ENCODE measurements around the gene CACNA1S.

Gene CACNA1S

DNA sequence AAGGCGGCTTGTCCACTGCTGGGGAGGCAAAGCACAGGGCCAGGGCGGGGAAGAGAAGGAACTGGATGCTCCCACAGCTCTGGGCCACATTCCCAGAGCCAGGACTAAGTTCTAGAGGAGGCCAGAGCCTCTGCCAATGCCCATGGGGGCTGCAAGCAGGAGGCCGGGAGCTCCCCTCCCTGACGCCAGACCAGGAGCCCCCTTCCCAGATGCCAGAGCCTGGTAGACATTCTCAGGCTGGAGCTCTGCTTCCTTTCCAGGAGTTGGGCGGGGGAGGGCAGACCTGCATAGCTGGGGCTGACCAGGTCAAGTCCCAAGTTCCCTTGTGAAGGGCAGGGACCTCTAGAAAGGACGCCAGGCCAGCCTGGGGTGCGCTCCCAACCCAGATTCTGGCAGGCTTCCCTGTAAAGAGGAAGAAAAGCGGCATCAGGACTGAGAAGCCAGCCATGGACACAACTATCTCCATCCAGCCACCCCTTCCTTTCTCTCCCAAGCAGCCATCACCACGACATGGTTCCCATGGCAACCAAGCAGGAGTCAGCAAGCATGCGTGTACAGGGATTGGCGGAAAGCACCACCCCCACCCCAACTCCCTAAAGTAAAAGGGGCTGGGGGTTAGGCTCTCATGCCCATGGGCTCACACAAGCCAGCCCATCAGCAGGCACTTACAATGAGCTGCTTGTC, 102.1 kb downstream of the CACNA1S start:
- H3K36me3 ChIP-seq (ENCODE audit: control insufficient read depth, insufficient read depth, low read length), result peaks cover 28% of the 10 kb centered on the region
- H3K4me1 ChIP-seq (ENCODE audit: control insufficient read depth, insufficient read depth, low read length, poor library complexity, severe bottlenecking), result peaks cover 41% of the 10 kb centered on the region
- no peak for DNase-seq
- H3K27ac ChIP-seq (ENCODE audit: insufficient read depth, low read length, poor library complexity, severe bottlenecking), result no peak overlapping the region
- H3K4me3 ChIP-seq (ENCODE audit: insufficient read depth, low read depth, low read length, poor library complexity, severe bottlenecking), result no peak overlapping the region
- no peaks in the 10 kb centered on the region for H3K9me3 ChIP-seq (ENCODE audit: control insufficient read depth, low read length)
- H3K27me3 ChIP-seq (replicated peaks; ENCODE audit: control insufficient read depth, insufficient read depth, low read length, poor library complexity, severe bottlenecking), result no peaks in the 10 kb centered on the region

DNA sequence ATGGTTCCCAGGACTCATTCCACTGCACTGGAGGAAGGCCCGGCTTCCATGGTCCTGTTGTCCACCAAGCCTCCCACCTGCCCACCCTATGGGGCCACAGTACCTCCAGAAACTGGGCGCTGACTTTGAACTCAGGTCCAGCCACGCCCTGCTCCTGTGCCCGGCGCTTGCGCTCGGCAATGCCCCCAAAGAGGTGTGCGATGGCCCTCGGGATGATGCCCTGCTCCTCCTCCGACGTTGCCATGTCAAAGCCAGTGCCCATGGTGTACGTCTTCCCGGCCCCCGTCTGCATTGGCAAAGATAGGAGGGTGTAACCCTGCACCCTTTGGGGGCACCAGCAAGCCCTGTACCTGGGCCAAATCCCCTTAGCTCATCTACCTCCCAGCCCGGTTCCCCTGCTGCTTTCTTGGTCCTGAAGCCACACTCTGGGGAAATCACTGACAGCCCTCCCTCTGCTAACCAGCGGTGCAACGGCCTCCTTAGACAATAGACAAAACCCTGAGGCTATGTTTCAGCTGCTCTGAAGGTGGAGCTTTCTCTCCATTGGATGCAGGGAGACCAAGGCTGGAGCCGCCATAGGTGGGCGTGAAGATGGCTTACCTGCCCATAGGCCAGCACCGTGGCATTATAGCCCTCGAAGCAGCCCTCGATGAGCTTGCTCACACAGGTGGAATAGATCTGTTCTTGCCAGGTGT, 103.4 kb downstream of the CACNA1S start:
- Histone ChIP-seq H3K4me3 (ENCODE audit: insufficient read depth, low read depth, low read length, poor library complexity, severe bottlenecking) (no peak overlapping the region), H3K9me3 (ENCODE audit: control insufficient read depth, low read length) (no peaks in the 10 kb centered on the region), H3K36me3 (ENCODE audit: control insufficient read depth, insufficient read depth, low read length) (peaks cover 41% of the 10 kb centered on the region), H3K27me3 (replicated peaks; ENCODE audit: control insufficient read depth, insufficient read depth, low read length, poor library complexity, severe bottlenecking) (no peaks in the 10 kb centered on the region), H3K4me1 (ENCODE audit: control insufficient read depth, insufficient read depth, low read length, poor library complexity, severe bottlenecking) (peaks cover 35% of the 10 kb centered on the region), H3K27ac (ENCODE audit: insufficient read depth, low read length, poor library complexity, severe bottlenecking) (no peak overlapping the region)
- no peak for DNase-seq

GRCh38 chr1:201007481-201007880, 104.7 kb downstream of the CACNA1S start:
- Histone ChIP-seq H3K27me3 (replicated peaks; ENCODE audit: control insufficient read depth, insufficient read depth, low read length, poor library complexity, severe bottlenecking) (no peaks in the 10 kb centered on the region), H3K4me3 (ENCODE audit: insufficient read depth, low read depth, low read length, poor library complexity, severe bottlenecking) (no peak overlapping the region), H3K9me3 (ENCODE audit: control insufficient read depth, low read length) (no peaks in the 10 kb centered on the region), H3K4me1 (ENCODE audit: control insufficient read depth, insufficient read depth, low read length, poor library complexity, severe bottlenecking) (peaks cover 22% of the 10 kb centered on the region), H3K27ac (ENCODE audit: insufficient read depth, low read length, poor library complexity, severe bottlenecking) (no peak overlapping the region), H3K36me3 (ENCODE audit: control insufficient read depth, insufficient read depth, low read length) (peaks cover 54% of the 10 kb centered on the region)
- no peak for DNase-seq

- Histone ChIP-seq H3K4me3 (ENCODE audit: insufficient read depth, low read depth, low read length, poor library complexity, severe bottlenecking) (no peak overlapping the region), H3K36me3 (ENCODE audit: control insufficient read depth, insufficient read depth, low read length) (peaks cover 63% of the 10 kb centered on the region), H3K9me3 (ENCODE audit: control insufficient read depth, low read length) (no peaks in the 10 kb centered on the region), H3K27ac (ENCODE audit: insufficient read depth, low read length, poor library complexity, severe bottlenecking) (no peak overlapping the region), H3K27me3 (replicated peaks; ENCODE audit: control insufficient read depth, insufficient read depth, low read length, poor library complexity, severe bottlenecking) (no peaks in the 10 kb centered on the region), H3K4me1 (ENCODE audit: control insufficient read depth, insufficient read depth, low read length, poor library complexity, severe bottlenecking) (peaks cover 13% of the 10 kb centered on the region)
- DNase-seq, result no peak
Observed at GRCh38 chr1:201006450-201006849, 105.8 kb downstream of the CACNA1S start.

DNA sequence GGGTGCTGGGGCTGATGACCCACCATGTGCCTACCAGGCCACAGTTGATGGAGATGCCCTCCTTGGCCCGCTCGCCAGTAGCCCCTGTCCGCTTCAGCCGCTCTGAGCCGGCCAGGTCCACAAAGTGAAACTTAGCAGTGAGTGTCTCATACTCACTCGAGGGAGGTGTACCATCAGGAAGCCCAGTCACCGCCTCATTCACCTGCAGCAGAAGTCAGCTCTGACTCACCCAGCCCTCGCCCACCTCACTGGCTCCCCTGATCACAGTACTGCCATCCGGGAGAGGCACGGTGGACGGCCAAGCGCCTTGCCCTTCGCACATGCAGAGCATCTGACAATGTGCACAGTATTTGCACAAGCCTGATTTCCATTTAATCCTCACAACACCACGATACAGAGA, 107.5 kb downstream of the CACNA1S start:
- H3K4me1 ChIP-seq (ENCODE audit: control insufficient read depth, insufficient read depth, low read length, poor library complexity, severe bottlenecking), result peaks cover 4% of the 10 kb centered on the region
- H3K4me3 ChIP-seq (ENCODE audit: insufficient read depth, low read depth, low read length, poor library complexity, severe bottlenecking), result no peak overlapping the region
- no peak overlapping the region for H3K27ac ChIP-seq (ENCODE audit: insufficient read depth, low read length, poor library complexity, severe bottlenecking)
- no peaks in the 10 kb centered on the region for H3K27me3 ChIP-seq (replicated peaks; ENCODE audit: control insufficient read depth, insufficient read depth, low read length, poor library complexity, severe bottlenecking)
- no peak for DNase-seq
- H3K9me3 ChIP-seq (ENCODE audit: control insufficient read depth, low read length), result no peaks in the 10 kb centered on the region
- peaks cover 71% of the 10 kb centered on the region for H3K36me3 ChIP-seq (ENCODE audit: control insufficient read depth, insufficient read depth, low read length)

DNA sequence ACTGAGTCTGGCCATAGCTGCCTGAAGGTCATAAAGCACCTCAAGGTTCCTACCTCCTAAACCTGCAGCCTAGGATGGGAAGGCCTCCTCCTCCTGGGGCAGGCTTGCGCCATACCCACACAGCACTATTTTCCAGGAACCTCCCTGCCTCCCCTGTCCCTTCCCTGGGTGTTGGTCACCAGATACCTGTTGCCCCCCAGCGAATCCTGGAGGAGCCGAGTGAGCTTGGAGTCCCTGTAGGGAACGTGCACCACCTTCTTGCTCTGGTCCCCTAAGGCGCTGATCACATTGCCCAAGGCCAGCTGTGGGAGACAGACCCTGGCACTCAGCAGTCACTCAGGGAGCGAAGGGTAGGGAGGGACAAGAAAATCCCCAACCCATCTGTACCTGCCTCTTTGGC, 108.1 kb downstream of the CACNA1S start:
- no peak for DNase-seq
- H3K9me3 ChIP-seq (ENCODE audit: control insufficient read depth, low read length), result no peaks in the 10 kb centered on the region
- H3K4me3 ChIP-seq (ENCODE audit: insufficient read depth, low read depth, low read length, poor library complexity, severe bottlenecking), result no peak overlapping the region
- H3K36me3 ChIP-seq (ENCODE audit: control insufficient read depth, insufficient read depth, low read length), result peaks cover 71% of the 10 kb centered on the region
- no peaks in the 10 kb centered on the region for H3K27me3 ChIP-seq (replicated peaks; ENCODE audit: control insufficient read depth, insufficient read depth, low read length, poor library complexity, severe bottlenecking)
- H3K27ac ChIP-seq (ENCODE audit: insufficient read depth, low read length, poor library complexity, severe bottlenecking), result no peak overlapping the region
- no peaks in the 10 kb centered on the region for H3K4me1 ChIP-seq (ENCODE audit: control insufficient read depth, insufficient read depth, low read length, poor library complexity, severe bottlenecking)

GRCh38 chr1:201002510-201002909, 109.7 kb downstream of the CACNA1S start:
- Histone ChIP-seq H3K4me3 (ENCODE audit: insufficient read depth, low read depth, low read length, poor library complexity, severe bottlenecking) (no peak overlapping the region), H3K27me3 (replicated peaks; ENCODE audit: control insufficient read depth, insufficient read depth, low read length, poor library complexity, severe bottlenecking) (no peaks in the 10 kb centered on the region), H3K27ac (ENCODE audit: insufficient read depth, low read length, poor library complexity, severe bottlenecking) (no peak overlapping the region), H3K9me3 (ENCODE audit: control insufficient read depth, low read length) (no peaks in the 10 kb centered on the region), H3K36me3 (ENCODE audit: control insufficient read depth, insufficient read depth, low read length) (peaks cover 84% of the 10 kb centered on the region), H3K4me1 (ENCODE audit: control insufficient read depth, insufficient read depth, low read length, poor library complexity, severe bottlenecking) (no peaks in the 10 kb centered on the region)
- no peak for DNase-seq

DNA sequence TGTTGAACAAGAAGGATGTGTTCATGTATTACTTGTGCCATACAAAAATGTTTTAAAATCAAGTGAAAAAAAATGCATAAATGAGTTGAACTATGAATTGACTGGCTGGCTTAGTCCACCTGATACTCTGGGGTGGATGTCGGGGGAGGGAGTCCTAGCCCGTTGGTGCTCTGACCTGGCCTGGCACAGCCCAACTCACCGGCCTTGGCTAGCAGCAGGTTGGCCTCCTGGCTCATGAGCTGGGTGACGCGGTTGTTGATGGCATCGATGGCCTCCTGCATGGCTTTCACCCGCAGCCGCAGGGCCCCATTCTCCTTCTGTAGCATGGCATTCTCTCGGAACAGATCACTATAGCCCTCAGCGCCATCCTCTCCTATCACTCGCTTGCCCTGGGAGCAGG, 110.3 kb downstream of the CACNA1S start:
- no peak overlapping the region for H3K4me3 ChIP-seq (ENCODE audit: insufficient read depth, low read depth, low read length, poor library complexity, severe bottlenecking)
- no peak for DNase-seq
- H3K27me3 ChIP-seq (replicated peaks; ENCODE audit: control insufficient read depth, insufficient read depth, low read length, poor library complexity, severe bottlenecking), result no peaks in the 10 kb centered on the region
- H3K4me1 ChIP-seq (ENCODE audit: control insufficient read depth, insufficient read depth, low read length, poor library complexity, severe bottlenecking), result no peaks in the 10 kb centered on the region
- H3K36me3 ChIP-seq (ENCODE audit: control insufficient read depth, insufficient read depth, low read length), result peaks cover 90% of the 10 kb centered on the region
- no peak overlapping the region for H3K27ac ChIP-seq (ENCODE audit: insufficient read depth, low read length, poor library complexity, severe bottlenecking)
- no peaks in the 10 kb centered on the region for H3K9me3 ChIP-seq (ENCODE audit: control insufficient read depth, low read length)

- Histone ChIP-seq H3K27ac (ENCODE audit: insufficient read depth, low read length, poor library complexity, severe bottlenecking) (no peak overlapping the region), H3K36me3 (ENCODE audit: control insufficient read depth, insufficient read depth, low read length) (peaks cover 90% of the 10 kb centered on the region), H3K4me3 (ENCODE audit: insufficient read depth, low read depth, low read length, poor library complexity, severe bottlenecking) (no peak overlapping the region), H3K4me1 (ENCODE audit: control insufficient read depth, insufficient read depth, low read length, poor library complexity, severe bottlenecking) (no peaks in the 10 kb centered on the region), H3K27me3 (replicated peaks; ENCODE audit: control insufficient read depth, insufficient read depth, low read length, poor library complexity, severe bottlenecking) (no peaks in the 10 kb centered on the region), H3K9me3 (ENCODE audit: control insufficient read depth, low read length) (no peaks in the 10 kb centered on the region)
- DNase-seq, result no peak
Observed at GRCh38 chr1:201000391-201000790, 111.8 kb downstream of the CACNA1S start.

GRCh38 chr1:200999667-201000066, 112.6 kb downstream of the CACNA1S start:
- H3K27ac ChIP-seq (ENCODE audit: insufficient read depth, low read length, poor library complexity, severe bottlenecking), result no peak overlapping the region
- no peaks in the 10 kb centered on the region for H3K27me3 ChIP-seq (replicated peaks; ENCODE audit: control insufficient read depth, insufficient read depth, low read length, poor library complexity, severe bottlenecking)
- H3K9me3 ChIP-seq (ENCODE audit: control insufficient read depth, low read length), result no peaks in the 10 kb centered on the region
- peaks cover 90% of the 10 kb centered on the region for H3K36me3 ChIP-seq (ENCODE audit: control insufficient read depth, insufficient read depth, low read length)
- DNase-seq, result no peak
- no peaks in the 10 kb centered on the region for H3K4me1 ChIP-seq (ENCODE audit: control insufficient read depth, insufficient read depth, low read length, poor library complexity, severe bottlenecking)
- H3K4me3 ChIP-seq (ENCODE audit: insufficient read depth, low read depth, low read length, poor library complexity, severe bottlenecking), result no peak overlapping the region
